ENCODE measurements around the gene MRTFA.
"Not testable (repeated sequence)": the region's sequence is repeated elsewhere in the genome, so short reads cannot be mapped to it uniquely, and the experiment has no call there.

MRTFA gene

DNA sequence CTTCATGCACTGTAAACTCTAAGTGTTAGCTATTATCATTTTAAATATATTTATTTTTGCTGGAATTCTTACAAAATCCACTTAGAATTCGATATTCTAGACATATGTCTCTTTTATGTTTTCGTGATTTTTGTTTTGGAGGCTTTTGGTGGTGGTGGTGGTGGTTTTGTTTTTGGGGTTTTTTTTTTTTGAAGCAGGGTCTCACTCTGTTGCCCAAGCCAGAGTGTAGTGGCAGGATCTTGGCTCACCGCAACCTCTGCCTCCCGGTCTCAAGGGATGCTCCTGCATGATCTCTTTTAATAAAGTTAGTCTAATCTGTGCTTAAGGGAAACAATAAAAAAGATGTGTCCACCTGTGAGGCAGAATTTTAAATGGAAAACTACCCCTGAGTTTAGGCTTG, 117.7 kb downstream of the MRTFA start:
- no peak for DNase-seq

DNA sequence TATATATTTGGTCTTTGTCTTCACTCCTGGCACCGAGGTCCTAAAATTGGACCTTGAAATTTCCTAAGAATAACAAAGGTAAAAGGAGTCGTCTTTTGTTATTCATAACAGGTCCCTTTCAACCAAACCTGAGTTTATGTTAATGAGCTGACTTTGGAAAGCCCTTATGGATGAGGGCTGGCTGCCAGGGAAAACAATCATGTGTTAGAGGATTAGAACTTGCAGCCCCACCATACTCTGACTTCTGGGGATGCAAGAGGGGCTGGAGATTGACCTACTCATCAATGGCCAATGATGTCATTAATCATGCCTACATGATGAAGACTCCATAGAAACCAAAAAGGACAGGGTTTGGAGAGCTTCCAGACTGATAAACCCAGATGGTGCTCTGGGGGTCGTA, 118.9 kb downstream of the MRTFA start:
- DNase-seq, result no peak

DNA sequence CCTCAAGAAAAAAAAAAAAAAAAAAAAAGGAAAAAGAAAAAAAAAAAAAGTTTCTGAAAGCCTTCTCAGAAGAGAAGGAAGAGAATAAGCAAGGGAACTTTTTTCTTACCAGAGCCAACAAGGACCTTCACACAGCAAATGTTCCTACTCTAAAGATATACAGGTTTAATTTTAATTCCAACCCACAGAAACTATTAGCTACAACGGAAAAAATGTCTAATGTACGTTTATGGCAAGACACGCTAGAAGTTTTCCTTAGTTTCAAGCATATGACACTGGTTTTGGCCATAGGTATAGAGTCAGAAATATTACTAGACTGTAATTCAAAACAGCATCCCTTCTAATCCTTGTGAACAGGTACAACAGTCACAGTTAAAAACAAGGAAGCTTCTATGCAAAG, 120.1 kb downstream of the MRTFA start:
- DNase-seq, result no peak

DNA sequence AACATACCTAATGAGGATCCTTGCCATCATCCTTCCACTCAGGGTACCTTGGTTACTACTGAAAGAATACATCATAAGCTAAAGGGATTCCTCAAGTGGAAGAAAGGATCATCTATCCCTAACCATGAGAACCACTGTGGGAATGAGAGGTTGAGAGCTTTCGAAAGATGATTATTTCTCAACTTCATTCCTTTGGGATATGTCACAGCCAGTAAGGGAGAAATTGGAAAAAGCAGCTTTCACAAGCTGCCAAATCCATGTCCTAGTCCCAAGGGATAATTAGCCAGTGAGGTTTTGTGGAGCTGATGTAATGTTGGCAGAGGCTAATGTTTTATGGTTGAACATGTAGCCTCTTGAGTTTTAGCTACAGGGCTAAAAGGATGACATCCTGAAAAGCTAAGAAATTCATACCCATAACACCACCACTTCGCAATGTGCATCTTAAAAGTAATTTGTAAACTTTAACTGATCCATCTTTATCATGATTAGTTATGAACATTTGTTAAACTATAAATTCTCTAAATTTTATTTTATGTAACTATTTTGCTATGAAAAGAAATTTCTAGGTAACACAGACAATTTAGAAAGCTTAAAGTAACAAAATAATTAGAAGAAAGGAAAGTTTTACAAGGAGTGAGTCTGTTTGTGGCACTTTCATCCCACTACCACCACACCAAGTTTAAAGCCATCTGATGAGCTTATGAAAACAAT, 123.9 kb downstream of the MRTFA start:
- DNase-seq, result no peak

DNA sequence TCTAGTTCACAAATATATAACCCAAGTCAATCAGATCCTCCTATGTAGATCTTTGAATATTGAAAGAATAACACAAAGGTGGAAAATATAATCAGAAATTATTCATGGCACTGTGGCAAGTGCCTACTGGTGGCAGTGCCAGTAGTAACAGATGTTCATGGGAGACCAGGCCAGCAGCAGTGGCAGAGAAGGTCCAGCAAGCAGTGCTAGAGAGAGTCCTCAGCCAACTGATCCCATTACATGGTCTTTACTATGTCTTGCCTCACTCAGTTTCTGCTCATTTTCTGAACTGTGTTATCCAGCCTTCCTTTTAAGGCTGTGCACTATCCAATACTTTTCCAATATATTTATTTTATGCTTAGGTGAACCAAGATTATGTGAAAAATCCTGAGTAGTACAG, 124.9 kb downstream of the MRTFA start:
- DNase-seq, result no peak

DNA sequence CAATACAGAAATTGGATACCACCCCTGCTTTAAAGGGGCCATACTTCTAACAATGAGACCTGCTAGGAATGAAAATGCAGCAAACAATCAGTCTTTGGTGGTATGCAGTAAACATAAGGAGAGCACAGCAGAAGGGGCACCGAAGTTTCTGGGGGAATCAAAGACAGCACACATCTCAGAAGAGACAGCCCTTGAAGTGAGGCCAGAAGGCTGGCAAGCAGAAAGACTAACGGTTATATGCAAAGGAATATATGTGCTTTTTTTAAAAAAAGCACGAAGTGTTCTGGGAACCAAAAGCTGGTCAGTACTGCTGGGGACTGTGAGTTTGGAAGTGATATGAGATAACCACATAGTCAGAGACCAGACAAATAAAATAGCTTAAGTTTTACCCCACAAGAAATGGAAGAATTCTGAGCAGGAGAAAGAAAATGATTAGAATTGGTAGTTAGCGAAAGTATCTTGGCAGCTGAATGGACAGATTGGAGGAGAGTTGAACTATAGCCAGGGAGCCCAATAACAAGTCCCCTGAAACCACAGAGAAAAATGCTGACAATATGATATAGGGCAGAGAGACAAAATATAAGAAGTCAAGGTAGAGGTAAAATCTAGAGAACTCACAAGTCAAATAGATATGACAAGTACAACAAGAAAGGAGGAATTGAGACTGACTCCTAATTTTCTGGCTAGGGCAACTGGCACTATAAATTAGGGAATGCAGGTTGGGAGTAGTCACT, 125.7 kb downstream of the MRTFA start:
- DNase-seq, result no peak

DNA sequence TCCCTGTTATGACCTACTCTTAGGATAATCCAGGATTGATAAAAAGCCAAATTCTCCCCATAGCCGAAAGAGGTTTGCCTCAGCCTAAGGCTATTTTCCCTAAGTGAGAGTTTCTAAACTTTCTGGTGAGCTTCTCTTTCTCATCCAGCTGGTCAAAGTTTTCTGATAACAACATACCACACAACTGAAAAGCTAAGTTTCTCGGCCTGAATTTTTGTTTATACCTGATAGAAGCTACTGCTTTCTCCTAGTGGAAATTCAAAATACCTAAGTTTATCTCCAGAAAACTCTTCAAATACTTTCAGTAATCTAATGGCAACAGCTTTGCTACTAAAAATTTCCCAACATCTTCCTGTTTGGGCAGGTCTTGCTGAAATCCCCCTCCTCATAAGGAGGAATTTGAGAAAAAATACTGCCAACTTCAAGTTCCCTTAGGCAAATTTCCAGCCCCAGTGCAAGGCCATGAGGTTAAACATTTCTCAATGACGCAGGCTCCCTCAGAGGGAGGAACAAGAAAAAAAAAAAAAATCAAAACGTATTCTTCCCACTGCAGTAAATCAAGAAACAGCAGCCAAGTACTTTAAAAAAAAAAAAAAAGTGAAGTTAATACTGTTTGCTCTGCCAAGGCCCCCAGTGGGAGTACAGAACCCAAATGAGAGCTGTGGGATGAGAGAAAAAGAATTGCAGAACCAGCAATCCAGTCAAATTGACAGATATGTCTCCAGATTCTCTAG, 127.0 kb downstream of the MRTFA start:
- no peak for DNase-seq

DNA sequence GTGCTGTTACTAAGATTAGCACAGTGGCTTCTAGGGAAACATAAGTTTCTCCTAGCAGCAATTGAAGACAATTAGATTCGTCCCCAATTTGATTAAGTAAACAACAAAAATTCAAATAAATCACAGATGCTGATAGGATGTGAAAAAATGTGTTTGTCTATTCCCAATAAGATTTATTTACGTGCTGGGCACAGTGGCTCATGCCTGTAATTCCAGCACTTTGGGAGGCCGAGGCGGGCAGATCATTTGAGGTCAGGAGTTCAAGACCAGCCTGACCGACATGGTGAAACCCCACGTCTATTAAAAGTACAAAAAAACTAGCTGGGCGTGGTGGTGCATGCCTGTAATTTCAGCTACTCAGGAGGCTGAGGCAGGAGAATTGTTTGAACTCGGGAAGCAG, 128.5 kb downstream of the MRTFA start:
- DNase-seq, result peak; percentile 66

DNA sequence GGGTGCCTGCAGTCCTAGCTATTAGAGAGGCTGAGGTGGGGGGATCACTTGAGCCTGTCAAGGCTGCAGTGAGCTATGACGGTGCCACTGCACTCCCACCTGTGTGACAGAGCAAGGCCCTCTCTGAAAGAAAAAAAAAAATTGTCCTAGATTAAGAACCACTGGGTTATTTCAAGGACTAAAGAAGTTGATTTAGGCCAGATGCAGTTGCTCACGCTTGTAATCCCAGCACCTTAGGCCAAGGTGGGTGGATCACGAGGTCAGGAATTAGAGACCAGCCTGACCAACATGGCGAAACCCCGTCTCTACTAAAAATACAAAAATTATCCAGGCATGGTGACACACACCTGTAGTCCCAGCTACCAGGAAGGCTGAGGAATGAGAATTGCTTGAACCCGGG, 129.0 kb downstream of the MRTFA start:
- DNase-seq, result no peak

DNA sequence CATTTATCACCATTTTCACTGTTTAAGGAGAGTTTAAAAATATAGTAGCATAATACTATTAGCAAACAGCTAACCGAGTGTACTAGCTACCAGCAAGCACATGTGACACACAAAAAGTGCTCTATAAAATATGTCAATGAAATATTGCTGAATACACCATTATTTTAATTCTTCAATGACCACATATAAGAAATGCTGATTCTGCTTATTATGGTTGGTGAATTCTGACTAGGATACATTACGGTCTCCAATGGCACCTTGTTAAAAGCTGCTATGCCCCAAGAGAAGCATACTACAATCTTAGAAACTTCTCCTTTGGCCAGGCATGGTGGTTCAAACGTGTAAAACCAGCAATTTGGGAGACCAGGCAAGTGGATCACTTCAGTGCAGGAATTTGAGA, 129.8 kb downstream of the MRTFA start:
- no peak for DNase-seq

DNA sequence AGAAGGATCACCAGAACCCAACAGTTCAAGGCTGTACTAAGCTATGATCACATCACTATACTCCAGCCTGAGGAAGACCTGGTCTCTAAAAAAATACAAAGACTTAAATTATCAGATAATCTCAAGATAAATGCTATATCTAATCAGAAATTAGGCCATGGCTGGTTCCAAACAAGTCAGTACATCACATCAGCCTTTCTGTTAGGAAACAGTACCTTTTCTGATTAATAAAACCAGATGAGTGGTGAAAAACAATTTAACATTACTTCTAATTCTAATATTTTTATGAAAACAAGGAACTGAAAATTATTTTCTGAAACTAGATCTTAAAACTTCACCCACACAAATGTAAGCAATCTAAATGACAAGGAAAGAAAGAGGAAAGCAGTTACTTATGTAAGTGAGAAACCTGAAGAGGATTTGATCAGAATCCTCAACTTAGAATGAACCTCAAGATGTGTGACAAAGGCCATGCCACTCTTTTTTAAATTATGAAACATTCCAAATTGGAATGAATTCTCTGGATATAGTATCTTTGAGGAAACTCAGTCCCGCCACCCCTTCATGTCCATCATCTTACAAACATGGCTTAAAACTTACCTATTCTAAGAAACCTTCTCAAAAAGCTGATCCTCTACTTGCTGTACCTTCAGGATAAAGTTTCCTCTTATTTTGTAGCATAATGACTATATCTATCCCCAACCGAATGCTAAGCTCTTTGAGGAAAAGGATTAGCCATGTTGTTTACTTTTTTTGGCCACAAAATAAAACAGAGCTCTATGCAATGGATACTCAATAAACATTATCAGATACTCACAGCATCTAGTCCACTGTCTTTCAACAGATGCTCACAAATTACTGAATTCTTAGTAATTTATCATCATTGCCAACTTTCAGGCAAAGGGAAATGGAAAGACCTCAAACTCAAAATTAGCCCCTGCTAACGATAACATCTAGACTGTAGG, 132.0 kb downstream of the MRTFA start:
- no peak for DNase-seq

DNA sequence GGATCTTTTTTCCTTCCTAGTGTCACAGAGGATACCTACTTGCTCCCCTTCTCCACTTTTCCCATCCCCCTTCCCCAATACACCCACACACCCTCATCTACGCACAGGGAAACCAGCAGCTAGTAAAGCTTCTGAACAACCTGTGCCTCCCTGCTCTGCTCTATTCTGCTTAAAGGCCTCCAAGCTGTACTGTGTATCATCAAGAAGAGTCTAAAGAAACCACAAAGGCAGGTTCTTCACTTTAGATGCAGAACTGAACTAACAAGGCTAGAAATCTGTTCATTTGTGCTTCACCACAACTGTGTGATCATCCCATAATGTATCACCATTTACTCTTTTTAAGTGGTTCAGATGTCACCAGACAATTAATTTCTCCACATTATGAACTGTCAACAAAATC, 133.6 kb downstream of the MRTFA start:
- DNase-seq, result no peak

DNA sequence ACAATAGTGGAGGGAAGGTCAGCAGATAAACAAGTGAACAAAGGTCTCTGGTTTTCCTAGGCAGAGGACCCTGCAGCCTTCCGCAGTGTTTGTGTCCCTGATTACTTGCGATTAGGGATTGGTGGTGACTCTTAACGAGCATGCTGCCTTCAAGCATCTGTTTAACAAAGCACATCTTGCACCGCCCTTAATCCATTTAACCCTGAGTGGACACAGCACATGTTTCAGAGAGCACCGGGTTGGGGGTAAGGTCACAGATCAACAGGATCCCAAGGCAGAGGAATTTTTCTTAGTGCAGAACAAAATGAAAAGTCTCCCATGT, 136.1 kb downstream of the MRTFA start:
- DNase-seq, result not testable (repeated sequence)

DNA sequence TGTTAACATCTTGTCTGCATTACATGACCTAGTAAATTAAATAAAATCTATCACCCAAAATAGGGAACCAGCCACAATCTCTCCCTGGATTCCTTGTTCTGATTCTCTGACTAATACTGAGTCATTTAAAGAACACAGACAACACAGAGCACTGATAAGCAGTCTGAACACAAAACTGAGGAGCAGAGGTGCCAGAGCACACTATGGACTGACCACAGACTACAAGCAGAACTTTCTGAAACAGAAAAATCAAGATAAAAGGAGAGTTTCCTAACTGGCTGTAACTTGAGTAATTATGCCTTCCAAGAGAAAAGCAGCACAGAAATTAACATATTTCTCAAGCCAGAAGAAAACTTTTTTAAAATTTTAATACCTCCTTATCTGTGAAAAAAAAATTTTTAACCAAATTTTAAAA, 137.3 kb downstream of the MRTFA start:
- no peak for DNase-seq

DNA sequence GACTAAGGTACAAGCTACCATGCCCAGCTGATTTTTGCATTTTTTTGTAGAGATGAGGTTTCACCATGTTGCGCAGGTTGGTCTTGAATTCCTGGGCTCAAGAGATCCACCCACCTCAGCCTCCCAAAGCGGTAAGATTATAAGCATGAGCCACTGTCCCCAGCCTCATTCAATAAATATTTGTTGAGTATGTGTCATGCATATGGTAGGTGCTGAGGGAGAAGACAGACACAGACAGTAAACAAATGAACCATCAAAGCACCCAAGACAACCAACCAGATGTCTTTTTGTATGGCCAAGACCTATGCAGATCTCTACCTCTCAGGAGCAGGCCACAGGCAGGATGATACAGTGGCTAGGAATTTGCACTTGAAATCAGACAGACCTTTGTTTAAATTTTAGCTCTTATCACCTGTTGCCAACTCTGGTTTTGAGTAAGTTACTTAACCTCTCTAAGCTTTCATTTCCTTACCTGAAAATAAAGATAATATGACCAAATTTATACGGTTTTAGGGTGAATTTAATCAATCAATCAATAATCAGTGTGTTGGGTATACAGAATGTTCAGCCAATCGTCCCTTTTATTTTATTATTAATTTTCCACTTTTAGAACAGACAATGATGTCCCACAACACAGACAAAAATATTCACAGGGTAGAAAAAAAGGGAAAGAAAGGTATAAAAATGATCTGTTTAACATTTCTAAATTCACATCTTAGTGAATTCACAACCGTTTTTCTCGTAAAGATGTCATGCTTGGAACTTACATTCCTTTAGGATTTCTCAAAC, 137.9 kb downstream of the MRTFA start:
- no peak for DNase-seq

DNA sequence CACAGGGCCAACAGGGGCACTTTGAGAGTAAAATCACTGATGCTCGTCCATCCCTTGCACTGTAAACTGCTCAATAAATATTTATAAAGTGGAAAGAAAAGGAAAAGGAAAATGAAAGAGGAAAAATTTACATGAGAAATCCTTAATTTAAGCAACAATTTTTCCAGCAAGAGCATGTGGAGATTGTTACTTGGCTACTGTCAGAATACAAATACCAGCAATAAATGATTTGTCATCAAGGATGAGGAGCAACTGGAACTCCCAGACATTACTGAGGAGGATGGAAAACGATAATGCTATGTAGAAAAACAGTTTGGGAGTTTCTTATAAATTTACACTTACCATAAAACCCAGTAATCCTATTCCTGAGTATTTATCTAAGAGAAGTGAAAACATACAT, 143.1 kb downstream of the MRTFA start:
- no peak for DNase-seq

DNA sequence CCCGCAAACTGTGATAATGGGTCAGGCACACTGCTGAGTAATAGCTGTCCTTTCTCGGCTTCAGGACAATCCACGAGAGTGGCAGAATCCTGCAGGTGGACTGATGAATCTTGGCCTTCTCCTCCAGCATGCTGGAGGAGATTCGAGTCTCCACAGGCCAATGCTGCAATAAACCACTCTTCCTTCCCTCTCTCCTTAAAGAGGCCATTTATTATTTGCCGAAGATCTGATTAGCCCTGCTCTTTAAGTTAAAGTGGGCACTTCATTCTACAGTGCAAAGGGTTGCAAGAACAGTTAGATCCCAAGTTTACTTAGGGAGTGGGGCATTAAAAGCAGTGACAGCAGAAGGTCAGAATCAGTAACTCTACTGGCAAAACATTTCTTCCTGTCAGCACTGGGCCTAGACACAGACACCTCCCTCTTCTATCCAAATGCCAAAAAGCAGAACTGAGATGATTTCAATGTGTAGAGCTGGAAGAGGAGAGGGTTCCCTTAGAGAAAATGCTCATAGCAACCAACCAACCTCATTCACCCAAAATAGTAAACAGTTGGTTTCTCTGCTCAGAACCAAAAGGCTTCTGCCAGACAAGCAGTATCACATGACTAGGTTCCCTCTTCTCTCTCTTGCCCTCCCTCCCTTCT, 144.4 kb downstream of the MRTFA start:
- no peak for DNase-seq

DNA sequence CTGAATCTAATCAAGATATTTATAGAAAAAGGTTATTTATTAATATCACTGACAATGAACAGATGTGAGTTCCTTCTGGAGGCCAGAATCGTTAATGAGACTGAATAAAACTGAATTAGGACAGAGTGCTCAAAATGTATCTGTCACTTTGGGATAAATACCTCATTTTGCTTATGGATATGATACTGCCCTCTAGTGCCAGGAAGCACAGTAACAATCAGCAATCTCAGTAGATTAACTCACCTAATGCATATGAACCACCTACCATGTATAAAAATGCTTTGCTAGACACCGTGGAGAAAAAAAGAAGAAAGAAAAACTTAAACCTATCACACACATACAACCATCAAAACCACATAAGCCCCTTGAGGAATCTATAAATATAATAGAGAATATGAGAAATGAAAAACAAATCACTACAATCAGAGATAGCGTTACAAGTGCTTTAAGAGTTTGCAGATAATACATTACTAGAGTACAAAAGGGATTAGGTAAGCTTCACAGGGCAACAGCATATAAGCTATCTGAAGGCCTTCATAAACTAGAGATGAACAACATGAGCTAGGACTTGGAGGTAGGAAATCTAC, 148.8 kb downstream of the MRTFA start:
- peak; percentile 10 for DNase-seq

DNA sequence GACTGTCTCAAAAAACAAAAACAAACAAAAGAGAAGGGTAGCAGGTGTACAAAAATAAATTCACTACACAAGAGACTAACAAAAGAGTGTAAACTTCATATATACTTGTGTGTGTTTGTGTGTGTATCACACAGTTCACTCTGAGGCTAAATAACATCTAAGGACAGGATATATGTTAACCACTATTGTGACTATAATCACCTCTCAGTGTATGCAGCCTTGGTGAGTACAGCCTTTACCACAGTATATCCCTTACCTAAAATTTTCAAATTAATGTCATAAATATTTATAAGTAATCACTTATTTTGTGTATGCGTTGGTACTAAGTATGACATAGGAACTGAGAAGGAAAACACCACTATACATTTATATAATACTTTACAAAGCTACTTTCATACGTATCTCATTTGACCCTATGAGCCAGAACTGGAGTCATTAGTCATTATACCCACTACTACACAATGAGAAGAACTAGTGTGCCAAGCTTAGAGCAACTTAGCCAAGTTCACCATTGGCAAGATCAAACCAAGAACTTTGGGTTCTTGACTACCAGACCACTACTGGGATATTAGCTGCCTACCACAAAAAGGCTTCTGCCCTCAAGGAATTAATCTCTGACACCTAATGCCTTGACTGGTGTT, 149.4 kb downstream of the MRTFA start:
- DNase-seq, result no peak

DNA sequence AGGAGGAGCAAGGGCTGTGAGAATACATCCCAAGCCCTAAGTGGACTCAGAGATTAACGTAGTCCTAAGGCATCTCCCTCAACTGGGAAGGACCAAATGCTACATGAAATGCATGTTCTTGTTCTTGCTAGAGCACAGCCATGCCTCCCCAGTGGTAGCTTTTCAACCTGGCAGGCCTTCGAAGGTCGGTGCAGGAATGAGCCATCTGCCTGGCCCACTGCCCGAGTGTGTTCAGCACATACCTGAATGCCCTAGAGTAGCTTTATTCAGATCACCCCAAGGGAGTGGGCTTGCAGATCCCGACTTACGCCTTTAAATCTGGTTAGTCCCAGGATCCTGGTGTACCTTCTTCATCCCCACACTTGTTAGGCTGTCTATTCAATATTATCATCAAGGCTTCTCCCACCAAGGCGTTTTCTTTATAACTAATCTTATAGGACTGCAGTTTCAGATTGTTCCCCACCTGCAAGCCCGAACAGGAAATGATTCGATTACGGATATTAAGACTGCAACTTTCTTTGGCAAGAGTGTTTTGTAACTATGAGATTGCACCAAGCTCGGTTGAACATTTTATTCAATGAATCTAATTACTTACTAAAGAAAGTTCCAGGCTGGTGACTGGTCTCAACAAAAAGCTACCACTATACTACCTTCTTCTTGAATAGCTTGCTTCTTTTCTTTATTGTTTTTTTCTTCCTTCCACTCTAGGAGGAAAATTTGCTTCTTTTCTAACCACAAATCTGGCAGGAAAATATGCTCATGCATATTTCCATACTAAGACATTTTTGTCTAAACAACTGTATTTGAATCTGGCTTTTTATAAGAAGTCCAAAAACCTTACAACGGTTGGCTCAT, 150.5 kb downstream of the MRTFA start:
- DNase-seq, result no peak
